PC-9 (cell line): ENCODE measurements around the gene PTBP2. TPM values are rescaled to one million over a fixed set of nuclear protein-coding genes. Genes with fewer than 3 reads are reported as not detected.
"Not testable (repeated sequence)": the region's sequence is repeated elsewhere in the genome, so short reads cannot be mapped to it uniquely, and the experiment has no call there.

ENCODE experiments used
- BruUV-seq: library from RNA; stranded (reverse); fragments of 400-500 nt; replicated peaks from 2 replicates; lab custom pipeline; 2021; lab: Mats Ljungman, UMichigan
- CTCF ChIA-PET: fragments of 300-600 bp; sonication (Branson Sonifier 250); formaldehyde crosslinking; loops from one replicate; lab custom pipeline; 2022; ENCODE audit warnings: antibody characterized with exemption; lab: Charles Lee
- POLR2A ChIA-PET: fragments of 300-600 bp; sonication (Branson Sonifier 250); formaldehyde crosslinking; loops from one replicate; lab custom pipeline; 2022; ENCODE audit warnings: antibody characterized with exemption; ENCODE audit not compliant: unreplicated experiment; lab: Charles Lee
- DNase-seq, 2 experiments: peaks; one replicate each; pipeline versions ENCODE4 v3.0.0 to v3.0.0-alpha.2; 2015 to 2022; ENCODE audit warnings: mixed read lengths in 1 of 2
- H2AFZ ChIP-seq: fragments of 200-600 bp; sonication (generic); 2 replicates; pipeline ENCODE4 v1.8.1; 2017; ENCODE audit warnings: antibody characterized with exemption
- H3F3A ChIP-seq: fragments of 200-600 bp; sonication (generic); 2 replicates; pipeline ENCODE4 v1.8.1; 2017; ENCODE audit warnings: antibody characterized with exemption, mild to moderate bottlenecking, low read depth; ENCODE audit not compliant: insufficient read depth
- H3K27ac ChIP-seq: fragments of 200-600 bp; sonication (generic); 2 replicates; pipeline ENCODE4 v1.6.1; 2016; ENCODE audit warnings: mixed run types
- H3K27me3 ChIP-seq: fragments of 200-600 bp; sonication (generic); 2 replicates; pipeline ENCODE4 v1.6.1; 2016; ENCODE audit warnings: low read depth, mixed run types; ENCODE audit not compliant: insufficient read depth
- H3K36me3 ChIP-seq: fragments of 200-600 bp; sonication (generic); 2 replicates; pipeline ENCODE4 v1.6.1; 2016; ENCODE audit warnings: low read depth, mixed run types
- H3K4me1 ChIP-seq: fragments of 200-600 bp; sonication (generic); replicated peaks from 2 replicates; pipeline ENCODE4 v1.6.1; 2016; ENCODE audit warnings: mixed run types; ENCODE audit not compliant: insufficient read depth
- H3K4me2 ChIP-seq: fragments of 200-600 bp; sonication (generic); 2 replicates; pipeline ENCODE4 v1.6.1; 2017; ENCODE audit warnings: mixed run types
- H3K4me3 ChIP-seq: fragments of 200-600 bp; sonication (generic); 2 replicates; pipeline ENCODE4 v1.6.1; 2016; ENCODE audit warnings: mixed run types
- H3K79me2 ChIP-seq: fragments of 200-600 bp; sonication (generic); 2 replicates; pipeline ENCODE4 v1.6.1; 2017; ENCODE audit warnings: low read depth, mixed run types
- H3K9me2 ChIP-seq: fragments of 200-600 bp; sonication (generic); 2 replicates; pipeline ENCODE4 v1.8.1; 2017; ENCODE audit warnings: mild to moderate bottlenecking; ENCODE audit not compliant: insufficient read depth
- H3K9me3 ChIP-seq: fragments of 200-600 bp; sonication (generic); 2 replicates; pipeline ENCODE4 v1.8.1; 2016; ENCODE audit warnings: low read depth; ENCODE audit not compliant: insufficient read depth
- H4K20me1 ChIP-seq: fragments of 200-600 bp; sonication (generic); 2 replicates; pipeline ENCODE4 v1.8.1; 2017; ENCODE audit not compliant: insufficient read depth
- CTCF ChIP-seq: fragments of 200-600 bp; sonication (generic); conservative IDR thresholded peaks from 2 replicates; pipeline ENCODE4 v1.6.1; 2017; ENCODE audit warnings: mixed run types, antibody characterized with exemption, mild to moderate bottlenecking, moderate library complexity
- EZH2 ChIP-seq: fragments of 200-600 bp; sonication (generic); IDR thresholded peaks from 2 replicates; pipeline ENCODE4 v1.8.0; 2017; ENCODE audit warnings: antibody characterized with exemption, low read depth
- intact Hi-C: fragments of 100-400 bp; cut with micrococcal nuclease; formaldehyde crosslinking; loops from one replicate; pipeline ENCODE4 v1.10.0; 2022; ENCODE audit not compliant: unreplicated experiment
- total RNA-seq: library from RNA; stranded (reverse); gene quantifications from 2 replicates; pipeline ENCODE4 v1.2.3, GENCODE V29; 2021

Gene PTBP2
- total RNA-seq, 1 experiment from 2014 or later, result 14.0 TPM

- Histone ChIP-seq H2AFZ (no peak overlapping the region), H3K27ac (no peak overlapping the region), H3F3A (no peaks in the 10 kb centered on the region; the same call in 1 of the 2 replicates), H3K4me2 (no peak overlapping the region), H3K79me2 (no peaks in the 10 kb centered on the region), H3K9me3 (no peaks in the 10 kb centered on the region), H3K27me3 (no peaks in the 10 kb centered on the region), H3K4me3 (no peak overlapping the region), H3K9me2 (no peaks in the 10 kb centered on the region; the same call in 1 of the 2 replicates), H3K4me1 (no peaks in the 10 kb centered on the region), H4K20me1 (no peaks in the 10 kb centered on the region), H3K36me3 (peaks cover 27% of the 10 kb centered on the region)
- TF ChIP-seq EZH2 (no peak), CTCF (no peak)
- intact Hi-C loops, result no loop called here
- ChIA-PET POLR2A (no interaction called here), CTCF (no interaction called here)
- no TSS peak for BruUV-seq
- no peak for DNase-seq
These were observed 69.0 kb downstream of the PTBP2 start for GRCh38 chr1:96790599-96790998.

GRCh38 chr1:96792220-96792619 lies 70.6 kb downstream of the PTBP2 start:
- ChIA-PET POLR2A (no interaction called here), CTCF (interaction anchor here (0.6 kb wide), 1 partner anchor 10 kb away, joined by 16 read pairs; no protein-coding TSS in a partner anchor)
- intact Hi-C loops, result no loop called here

GRCh38 chr1:96801696-96802095 lies 80.1 kb downstream of the PTBP2 start:
- peaks cover 19% of the 10 kb centered on the region; the same call in 1 of the 2 replicates for H3K36me3 ChIP-seq
- H3K27me3 ChIP-seq, H3K4me2 ChIP-seq, H3K27ac ChIP-seq, POLR2A ChIA-PET, H3F3A ChIP-seq, CTCF ChIA-PET, H4K20me1 ChIP-seq, BruUV-seq, H3K9me3 ChIP-seq, H3K9me2 ChIP-seq, DNase-seq, H3K79me2 ChIP-seq, H3K4me1 ChIP-seq, H2AFZ ChIP-seq, intact Hi-C loops, H3K4me3 ChIP-seq: not testable (repeated sequence)

More at GRCh38 chr1:96792220-96792619, 70.6 kb downstream of the PTBP2 start:
- H4K20me1 ChIP-seq, result no peaks in the 10 kb centered on the region
- H3F3A ChIP-seq, result no peaks in the 10 kb centered on the region; the same call in 1 of the 2 replicates
- no peak for TF ChIP-seq CTCF
- TF ChIP-seq EZH2, result no peak
- H3K9me2 ChIP-seq, result no peaks in the 10 kb centered on the region; the same call in 1 of the 2 replicates
- H3K4me3 ChIP-seq, result no peak overlapping the region
- no TSS peak for BruUV-seq
- no peak for DNase-seq
- H3K27me3 ChIP-seq, result no peaks in the 10 kb centered on the region
- H3K36me3 ChIP-seq, result 0 out of 2 replicates have a peak, but pooled peaks cover 18% of the 10 kb centered on the region
- H3K9me3 ChIP-seq, result no peaks in the 10 kb centered on the region
- H2AFZ ChIP-seq, result no peak overlapping the region
- H3K4me2 ChIP-seq, result no peak overlapping the region
- no peaks in the 10 kb centered on the region for H3K79me2 ChIP-seq
- H3K4me1 ChIP-seq, result no peaks in the 10 kb centered on the region
- H3K27ac ChIP-seq, result no peak overlapping the region

- no peaks in the 10 kb centered on the region for H3K9me2 ChIP-seq
- DNase-seq, result no peak
- no peak overlapping the region for H3K27ac ChIP-seq
- no peaks in the 10 kb centered on the region for H3K9me3 ChIP-seq
- H3K27me3 ChIP-seq, result no peaks in the 10 kb centered on the region
- ChIA-PET POLR2A (no interaction called here), CTCF (no interaction called here)
- no peaks in the 10 kb centered on the region for H3K79me2 ChIP-seq
- no peak for TF ChIP-seq CTCF
- intact Hi-C loops, result no loop called here
- no peak overlapping the region for H2AFZ ChIP-seq
- no peak overlapping the region for H3K4me2 ChIP-seq
- no peaks in the 10 kb centered on the region for H3K4me1 ChIP-seq
- H4K20me1 ChIP-seq, result no peaks in the 10 kb centered on the region
- no peak overlapping the region for H3K4me3 ChIP-seq
- BruUV-seq, result no TSS peak
- no peaks in the 10 kb centered on the region for H3F3A ChIP-seq
- peaks cover 22% of the 10 kb centered on the region; the same call in 1 of the 2 replicates for H3K36me3 ChIP-seq
These were observed 83.1 kb downstream of the PTBP2 start for GRCh38 chr1:96804648-96805047.
